Stomach (tissue), 9 donors: ENCODE measurements around the gene FFAR4. TPM values are rescaled to one million over a fixed set of nuclear protein-coding genes. Genes with fewer than 3 reads are reported as not detected.

Experiments used
- DNase-seq, 2 donors: peaks; one replicate each; pipeline versions ENCODE4 v3.0.0 to v3.0.0-alpha.2; 2013 to 2019
- H3K27ac ChIP-seq, 5 donors: fragments of 200-600 bp in 4 of 5; sonication (generic) in 4 of 5; one replicate each; pipeline ENCODE4 v1.5.1; 2013 to 2019; ENCODE audit warnings: mild to moderate bottlenecking in 1 of 5, moderate library complexity in 1 of 5
- H3K27me3 ChIP-seq, 3 donors: fragments of 200-600 bp; sonication (generic); one replicate each; pipeline ENCODE4 v1.5.1; 2017 to 2019; ENCODE audit warnings: mixed run types in 1 of 3
- H3K36me3 ChIP-seq, 4 donors: fragments of 200-600 bp; sonication (generic); 1 replicate in 3 of 4; 2 replicates in 1 of 4; pipeline ENCODE4 v1.5.1; 2016 to 2019
- H3K4me1 ChIP-seq, 4 donors: fragments of 200-600 bp; sonication (generic); one replicate each; pipeline ENCODE4 v1.5.1; 2016 to 2019
- H3K4me3 ChIP-seq, 4 donors: fragments of 200-600 bp; sonication (generic) in 3 of 4; one replicate each; pipeline ENCODE4 v1.5.1; 2016 to 2019; ENCODE audit warnings: mild to moderate bottlenecking in 1 of 4
- H3K9me3 ChIP-seq, 4 donors: fragments of 200-600 bp; sonication (generic); one replicate each; pipeline ENCODE4 v1.5.1; 2016 to 2019
- EP300 ChIP-seq: sonication (generic); formaldehyde crosslinking; IDR thresholded peaks from one replicate; pipeline ENCODE4 v1.6.1; 2017; ENCODE audit warnings: antibody characterized with exemption
- POLR2A ChIP-seq, 4 donors: fragments of 450-650 bp; IDR thresholded peaks; one replicate each; pipeline ENCODE4 v1.6.1; 2016; ENCODE audit warnings: antibody characterized with exemption in 4 of 4, control low read depth in 2 of 4, mild to moderate bottlenecking in 1 of 4, moderate library complexity in 1 of 4
- POLR2AphosphoS5 ChIP-seq, 3 donors: sonication (generic); formaldehyde crosslinking; IDR thresholded peaks; one replicate each; pipeline ENCODE4 v1.6.1; 2016; ENCODE audit warnings: antibody characterized with exemption in 3 of 3
- WGBS, 5 donors: extraction: QIAGEN DNeasy Blood & Tissue Kit in 3 of 5; methylation state at CpG; one replicate each; pipeline versions ENCODE4 v1.1.5 to v1.1.7; 2013 to 2018; 5-methylcytosine and 5-hydroxymethylcytosine counted together
- intact Hi-C: fragments of 100-400 bp; cut with DNase I; formaldehyde crosslinking; loops from one replicate; pipeline ENCODE4 v1.15.1; 2023; ENCODE audit warnings: low total_unique reads
- polyA plus RNA-seq, 3 donors: library from polyadenylated mRNA; stranded (reverse); fragments of 200-250 nt; gene quantifications; one replicate each; pipeline ENCODE4 v1.2.3, GENCODE V29; 2013
- total RNA-seq, 5 donors: library from RNA; depleted of rRNA; stranded (reverse); fragments of >200 nt; gene quantifications; one replicate each; pipeline versions ENCODE4 v1.1.0 to v1.2.3, GENCODE V29; 2014 to 2016
- TF ChIP-seq, protein P1 (sequence below), 7 experiments: fragments of 450-650 bp in 4 of 7; fragments of 200-600 bp in 3 of 7; sonication (generic) in 3 of 7; IDR thresholded peaks; one replicate each; pipeline ENCODE4 v1.5.1; 2016 to 2019; ENCODE audit warnings: antibody characterized with exemption in 7 of 7, control low read depth in 2 of 7, mild to moderate bottlenecking in 1 of 7
- donor health status: healthy with polysubstance abuse.
- donor health status: Bipolar disorder and iron deficiency.
- donor health status: healthy.

FFAR4 gene
- total and polyA plus RNA-seq, 8 donors, result 0.08 to 2.0 (median 0.96) TPM; not detected in 4

GRCh38 chr10:93548376-93549071 lies 17.9 kb upstream of the FFAR4 start:
- H3K27me3 ChIP-seq, result peaks cover 0 to 5% (median 0%) of the 10 kb centered on the region in 3 donors
- no peak overlapping the region for H3K4me3 ChIP-seq
- H3K36me3 ChIP-seq, result no peaks in the 10 kb centered on the region
- H3K4me1 ChIP-seq, result no peaks in the 10 kb centered on the region
- 72 to 90% (median 89%) methylated on average over 5 of the region's 5 CpGs for WGBS, 5 donors
- intact Hi-C loops, result no loop called here
- no peak for TF ChIP-seq POLR2AphosphoS5 (IDR thresholded peaks at IDR 0.05)
- no peak for TF ChIP-seq POLR2A (IDR thresholded peaks at IDR 0.05)
- TF ChIP-seq, protein P1, sequence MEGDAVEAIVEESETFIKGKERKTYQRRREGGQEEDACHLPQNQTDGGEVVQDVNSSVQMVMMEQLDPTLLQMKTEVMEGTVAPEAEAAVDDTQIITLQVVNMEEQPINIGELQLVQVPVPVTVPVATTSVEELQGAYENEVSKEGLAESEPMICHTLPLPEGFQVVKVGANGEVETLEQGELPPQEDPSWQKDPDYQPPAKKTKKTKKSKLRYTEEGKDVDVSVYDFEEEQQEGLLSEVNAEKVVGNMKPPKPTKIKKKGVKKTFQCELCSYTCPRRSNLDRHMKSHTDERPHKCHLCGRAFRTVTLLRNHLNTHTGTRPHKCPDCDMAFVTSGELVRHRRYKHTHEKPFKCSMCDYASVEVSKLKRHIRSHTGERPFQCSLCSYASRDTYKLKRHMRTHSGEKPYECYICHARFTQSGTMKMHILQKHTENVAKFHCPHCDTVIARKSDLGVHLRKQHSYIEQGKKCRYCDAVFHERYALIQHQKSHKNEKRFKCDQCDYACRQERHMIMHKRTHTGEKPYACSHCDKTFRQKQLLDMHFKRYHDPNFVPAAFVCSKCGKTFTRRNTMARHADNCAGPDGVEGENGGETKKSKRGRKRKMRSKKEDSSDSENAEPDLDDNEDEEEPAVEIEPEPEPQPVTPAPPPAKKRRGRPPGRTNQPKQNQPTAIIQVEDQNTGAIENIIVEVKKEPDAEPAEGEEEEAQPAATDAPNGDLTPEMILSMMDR (IDR thresholded peaks at IDR 0.05), result no peak
- no peak for TF ChIP-seq EP300
- no peak overlapping the region for H3K27ac ChIP-seq
- no peak for DNase-seq
- H3K9me3 ChIP-seq, result no peaks in the 10 kb centered on the region

DNA sequence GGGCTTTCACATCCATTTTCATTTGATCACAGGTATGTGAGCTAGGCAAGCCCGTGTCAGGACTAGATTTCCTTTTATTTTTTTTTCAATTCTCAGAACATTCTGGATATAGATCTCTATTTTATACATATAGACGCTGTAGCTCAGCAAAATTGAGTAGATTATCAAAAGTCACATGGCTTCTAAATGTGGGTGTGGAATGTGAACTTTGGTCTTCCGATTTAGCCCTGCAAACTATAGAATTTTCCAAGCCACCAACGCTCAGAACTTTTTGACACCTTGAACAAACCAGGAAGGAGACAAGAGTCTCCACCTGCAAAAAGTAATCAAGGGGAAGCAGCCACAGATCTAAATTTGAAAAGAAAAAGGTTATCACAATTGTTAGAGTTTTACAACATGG lies 15.9 kb upstream of the FFAR4 start:
- WGBS, 5 donors, result 33 to 56% (median 41%) methylated on average over 4 of the region's 4 CpGs
- Histone ChIP-seq H3K36me3 (no peaks in the 10 kb centered on the region), H3K4me3 (no peak overlapping the region), H3K9me3 (no peaks in the 10 kb centered on the region), H3K4me1 (peaks cover 0 to 8% (median 0%) of the 10 kb centered on the region in 4 donors), H3K27ac (peak overlapping the region in 2 of 5 donors; percentile 38 to 46), H3K27me3 (peaks cover 0 to 5% (median 0%) of the 10 kb centered on the region in 3 donors)
- intact Hi-C loops, result no loop called here
- no peak for DNase-seq
- TF ChIP-seq EP300 (no peak), POLR2AphosphoS5 (IDR thresholded peaks at IDR 0.05) (no peak), POLR2A (IDR thresholded peaks at IDR 0.05) (no peak)
- TF ChIP-seq, protein P1 (IDR thresholded peaks at IDR 0.05), result no peak

- TF ChIP-seq, protein P1 (IDR thresholded peaks at IDR 0.05), result no peak
- TF ChIP-seq POLR2AphosphoS5 (IDR thresholded peaks at IDR 0.05) (no peak), EP300 (no peak), POLR2A (IDR thresholded peaks at IDR 0.05) (no peak)
- Histone ChIP-seq H3K27ac (no peak overlapping the region), H3K4me3 (no peak overlapping the region), H3K36me3 (no peaks in the 10 kb centered on the region), H3K4me1 (peaks cover 0 to 8% (median 0%) of the 10 kb centered on the region in 4 donors), H3K27me3 (no peaks in the 10 kb centered on the region), H3K9me3 (no peaks in the 10 kb centered on the region)
- intact Hi-C loops, result no loop called here
- 87 to 96% (median 91%) methylated on average over 3 of the region's 3 CpGs for WGBS, 5 donors
- no peak for DNase-seq
Measured at GRCh38 chr10:93552780-93553179, 13.7 kb upstream of the FFAR4 start.

GRCh38 chr10:93553482-93554315 lies 12.8 kb upstream of the FFAR4 start:
- TF ChIP-seq, protein P1 (IDR thresholded peaks at IDR 0.05), result no peak
- no peak for TF ChIP-seq POLR2A (IDR thresholded peaks at IDR 0.05)
- TF ChIP-seq EP300, result no peak
- no peak for TF ChIP-seq POLR2AphosphoS5 (IDR thresholded peaks at IDR 0.05)
- Histone ChIP-seq H3K4me3 (no peak overlapping the region), H3K27ac (no peak overlapping the region), H3K9me3 (no peaks in the 10 kb centered on the region), H3K27me3 (no peaks in the 10 kb centered on the region), H3K4me1 (peaks cover 0 to 8% (median 0%) of the 10 kb centered on the region in 4 donors), H3K36me3 (no peaks in the 10 kb centered on the region)
- intact Hi-C loops, result no loop called here
- 82 to 92% (median 90%) methylated on average over 8 of the region's 8 CpGs for WGBS, 5 donors
- no peak for DNase-seq
